Measurements from ENCODE around the gene MYH6.
"Not testable (repeated sequence)": the region's sequence is repeated elsewhere in the genome, so short reads cannot be mapped to it uniquely, and the experiment has no call there.

MYH6 gene

DNA sequence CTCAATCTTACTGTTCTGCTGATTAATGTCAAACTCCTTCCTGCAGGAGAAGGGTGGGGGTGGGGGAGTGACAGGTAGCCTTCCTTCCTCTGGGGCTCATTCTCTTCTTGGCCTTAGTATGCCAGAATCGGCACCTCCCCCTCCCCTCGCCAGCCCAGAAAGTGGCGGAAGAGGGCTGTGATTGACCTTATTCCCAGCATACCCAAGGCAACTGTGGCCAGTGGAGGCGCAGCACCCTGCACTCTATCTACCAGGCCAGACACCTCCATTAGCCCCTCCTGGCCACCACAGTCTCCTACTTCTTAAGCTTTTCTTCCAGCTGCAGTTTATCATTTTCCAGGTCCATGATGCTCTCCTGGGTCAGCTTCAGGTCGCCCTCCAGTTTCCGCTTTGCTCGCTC, 15.5 kb downstream of the MYH6 start:
- no peak for DNase-seq

- not testable (repeated sequence) for DNase-seq
These were observed 18.2 kb downstream of the MYH6 start for GRCh38 chr14:23389871-23390270.

DNA sequence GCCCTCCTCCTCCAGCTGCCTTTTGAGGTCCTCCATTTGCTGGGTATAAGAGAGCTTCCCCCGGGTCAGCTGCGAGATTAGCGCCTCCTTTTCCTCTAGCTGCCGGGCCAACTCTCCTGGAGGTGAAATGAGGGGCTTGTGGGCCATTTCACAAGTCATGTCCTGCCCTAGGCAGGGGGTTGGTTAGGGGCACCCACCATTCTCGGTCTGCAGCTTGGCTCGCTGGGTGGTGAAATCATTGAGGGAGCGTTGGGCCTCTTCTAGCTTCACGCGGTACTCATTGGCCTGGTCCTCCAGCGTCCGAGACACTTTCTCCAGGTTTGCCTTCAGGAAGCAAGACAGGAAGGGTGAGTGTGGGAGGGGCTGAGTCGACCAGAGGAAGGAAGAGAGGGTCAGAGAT, 18.7 kb downstream of the MYH6 start:
- no peak for DNase-seq

DNA sequence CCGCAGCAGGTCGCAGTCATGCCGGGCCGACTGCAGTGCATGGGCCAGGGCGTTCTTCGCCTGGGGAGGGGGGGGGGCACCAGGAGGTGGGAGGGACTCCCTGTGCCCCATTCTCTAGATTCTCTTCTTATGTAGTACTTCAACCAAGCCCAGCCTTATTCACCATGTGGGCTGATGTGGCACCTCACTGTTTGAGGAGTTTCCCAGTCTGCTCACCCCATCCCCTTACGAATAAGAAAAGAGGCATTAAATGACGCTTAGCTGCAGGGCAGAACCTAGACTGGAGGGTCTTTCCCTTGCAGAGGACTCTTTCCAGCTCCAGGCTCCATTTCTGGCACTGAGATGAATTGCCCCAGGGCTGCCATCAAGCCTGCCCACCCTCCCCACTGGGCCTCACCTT, 19.1 kb downstream of the MYH6 start:
- no peak for DNase-seq

GRCh38 chr14:23387916-23388882, 19.9 kb downstream of the MYH6 start:
- DNase-seq, result no peak

GRCh38 chr14:23386999-23387398, 21.1 kb downstream of the MYH6 start:
- no peak for DNase-seq

GRCh38 chr14:23386266-23386657, 21.8 kb downstream of the MYH6 start:
- DNase-seq, result not testable (repeated sequence)

DNA sequence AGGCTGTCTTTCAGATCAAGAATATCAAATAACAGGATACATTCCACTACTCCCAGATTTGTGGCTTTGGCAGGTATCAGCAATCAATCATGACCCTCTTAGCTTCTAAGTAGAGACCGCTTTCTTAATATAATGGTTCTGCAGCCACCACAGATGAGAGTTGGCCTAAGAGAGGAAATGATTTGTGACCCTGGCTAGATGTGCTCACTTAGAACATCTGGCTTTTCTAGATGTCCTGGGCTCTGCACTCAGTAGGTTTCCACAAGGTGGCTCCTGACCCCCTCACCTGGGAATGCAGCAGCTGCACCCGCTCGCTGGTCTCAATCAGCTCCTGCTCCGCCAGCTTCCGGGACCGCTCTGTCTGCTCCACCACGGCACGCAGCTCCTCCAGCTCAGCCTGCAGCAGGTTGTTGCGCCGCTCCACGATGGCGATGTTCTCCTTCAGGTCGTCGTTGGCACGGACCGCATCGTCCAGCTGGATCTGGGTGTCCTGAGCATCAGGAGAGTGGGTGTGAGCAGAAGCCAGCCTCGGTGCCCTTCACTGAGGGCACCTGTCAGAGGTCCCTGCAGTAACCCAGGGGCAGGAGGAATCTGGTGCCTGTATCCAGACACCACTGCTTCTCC, 22.3 kb downstream of the MYH6 start:
- no peak for DNase-seq

GRCh38 chr14:23385244-23385641, 22.8 kb downstream of the MYH6 start:
- DNase-seq, result no peak

GRCh38 chr14:23384364-23385080, 23.6 kb downstream of the MYH6 start:
- DNase-seq, result no peak

- DNase-seq, result no peak
These were observed 25.2 kb downstream of the MYH6 start for GRCh38 chr14:23382731-23383440.

GRCh38 chr14:23382276-23382675, 25.8 kb downstream of the MYH6 start:
- no peak for DNase-seq

- no peak for DNase-seq
These were observed 26.2 kb downstream of the MYH6 start for GRCh38 chr14:23381871-23382270.

- DNase-seq, result no peak
These were observed 27.1 kb downstream of the MYH6 start for GRCh38 chr14:23380976-23381375.

- DNase-seq, result no peak
These were observed 27.7 kb downstream of the MYH6 start for GRCh38 chr14:23380197-23380914.

DNA sequence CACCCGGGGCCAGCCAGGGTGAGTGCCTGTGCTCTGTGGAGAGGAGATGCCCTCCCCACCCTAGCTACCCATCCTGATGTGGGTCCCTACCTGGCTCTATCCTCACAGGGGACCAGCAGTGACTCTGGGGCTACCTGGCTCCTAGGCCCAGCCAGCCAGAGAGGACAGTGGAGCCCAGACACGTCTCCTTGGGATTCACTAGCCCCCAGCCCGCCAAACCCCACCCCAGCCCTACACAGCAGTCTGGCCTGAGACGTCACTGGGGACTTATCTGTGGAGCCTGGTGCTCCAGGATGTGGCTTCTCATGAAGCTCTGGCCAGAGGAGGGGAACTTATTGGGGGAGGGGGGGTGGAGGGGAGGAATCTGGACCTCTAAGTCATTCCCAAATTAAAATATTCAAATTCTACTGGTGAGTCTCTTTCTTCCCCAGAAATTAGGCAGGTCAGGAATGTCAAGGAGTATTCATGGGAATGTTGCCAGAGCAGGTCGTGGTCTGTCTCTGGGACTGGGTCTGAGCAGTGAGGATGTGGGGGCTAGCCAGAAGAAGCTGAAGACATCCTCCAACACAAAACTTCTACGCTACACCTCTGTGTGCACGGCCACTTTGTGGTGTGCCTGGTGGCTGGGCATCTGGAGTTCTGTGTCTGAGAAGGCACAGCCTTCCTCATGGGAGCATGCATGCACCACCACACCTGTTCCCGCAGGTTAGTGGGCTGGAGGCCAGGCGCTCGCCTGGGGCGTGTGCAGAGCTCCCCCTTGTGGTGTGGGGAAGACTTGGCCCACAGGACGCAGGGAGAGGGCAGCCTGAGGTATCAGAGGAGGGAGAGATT, 28.5 kb downstream of the MYH6 start:
- DNase-seq, result peak; percentile 39 to 54 (median 40)

DNA sequence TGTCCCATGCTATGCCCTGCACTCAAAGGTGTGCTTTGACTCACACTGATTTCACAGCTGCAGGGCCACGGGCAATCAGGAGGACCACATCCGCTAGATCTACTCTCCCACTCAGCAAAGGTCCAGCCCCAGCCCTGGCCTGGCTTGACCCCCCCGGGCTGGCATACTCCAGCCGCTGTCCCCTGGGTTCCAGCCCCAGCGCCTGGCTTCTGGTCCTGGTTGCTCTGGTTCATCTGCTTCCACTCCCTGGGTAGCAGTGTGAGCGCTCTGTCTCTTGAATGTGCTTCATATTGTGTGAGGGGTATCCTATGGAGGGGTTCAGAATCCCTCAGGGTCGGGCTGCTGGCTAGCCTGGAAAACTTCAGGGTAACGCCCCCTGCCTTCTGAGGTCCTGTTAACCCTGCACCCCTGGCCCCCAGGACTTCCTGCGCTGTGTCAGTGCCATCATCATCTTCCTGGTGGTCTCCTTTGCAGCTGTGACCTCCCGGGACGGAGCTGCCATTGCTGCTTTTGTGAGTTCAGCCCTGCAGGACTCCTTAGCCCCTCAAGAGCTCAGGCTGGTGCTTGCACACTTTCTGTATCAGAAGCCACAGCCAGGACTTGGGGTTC, 29.4 kb downstream of the MYH6 start:
- no peak for DNase-seq

DNA sequence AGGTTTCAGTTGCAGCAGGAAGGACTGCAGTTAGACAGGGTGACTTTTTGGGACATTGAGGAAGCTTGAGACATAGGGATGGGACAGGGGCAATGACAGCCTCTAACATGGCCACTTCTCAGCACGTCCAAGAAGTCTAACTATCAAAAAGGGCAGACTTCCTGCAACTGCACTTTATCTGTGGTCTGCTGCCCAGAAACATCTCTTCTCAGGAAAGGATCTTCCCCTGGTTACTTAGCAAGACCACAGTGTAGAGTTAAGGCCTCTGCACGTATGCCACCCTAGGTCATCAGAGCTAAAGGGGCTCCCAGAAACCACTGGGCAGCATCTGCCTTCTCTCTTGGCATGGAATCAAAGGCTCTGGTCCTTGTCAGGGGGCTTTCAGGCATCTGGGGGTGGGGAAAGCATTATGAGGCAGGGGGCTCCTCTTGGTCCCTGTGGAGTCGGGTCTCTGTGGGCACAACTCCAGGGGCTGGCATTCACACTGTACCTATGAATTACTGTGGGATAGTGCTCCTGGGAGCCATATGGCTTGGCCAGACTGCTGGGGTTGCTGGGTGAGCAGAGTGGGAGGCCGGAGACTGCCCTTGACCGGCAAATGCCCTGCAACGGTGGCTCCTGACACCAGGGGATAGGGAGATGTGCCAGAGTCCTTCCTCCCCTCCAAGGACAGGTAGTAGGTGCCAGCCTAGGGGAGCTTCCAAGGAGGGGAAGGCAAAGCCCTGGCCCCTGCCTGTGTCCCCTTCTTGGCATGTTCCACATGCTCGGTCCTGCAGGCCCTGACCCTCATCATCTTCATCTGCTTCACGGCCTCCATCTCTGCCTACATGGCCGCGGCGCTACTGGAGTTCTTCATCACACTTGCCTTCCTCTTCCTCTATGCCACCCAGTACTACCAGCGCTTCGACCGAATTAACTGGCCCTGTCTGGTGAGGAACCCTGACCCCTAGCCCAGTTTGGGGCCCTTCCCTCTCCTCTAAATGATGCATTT, 30.2 kb downstream of the MYH6 start:
- no peak for DNase-seq

- no peak for DNase-seq
These were observed 30.9 kb downstream of the MYH6 start for GRCh38 chr14:23377198-23377550.
